Chondrocyte (in vitro differentiated cells): Measurements from ENCODE around the gene PROSER3. TPM values are rescaled to one million over a fixed set of nuclear protein-coding genes. Genes with fewer than 3 reads are reported as not detected.

Source experiments
- DNase-seq: peaks from one replicate; pipeline ENCODE4 v3.0.0; 2021; ENCODE audit warnings: mixed read lengths, low spot score
- H3K27ac Mint-ChIP-seq: one replicate; pipeline ENCODE4 v1.8.0; 2021; ENCODE audit warnings: mild to moderate bottlenecking, moderate library complexity, mixed read lengths; ENCODE audit not compliant: unreplicated experiment
- H3K27me3 Mint-ChIP-seq: 2 replicates; pipeline ENCODE4 v1.8.0; 2021; ENCODE audit warnings: low read depth, mixed read lengths
- H3K36me3 Mint-ChIP-seq: 2 replicates; pipeline ENCODE4 v1.8.0; 2021; ENCODE audit warnings: low read depth, mixed read lengths
- H3K4me1 Mint-ChIP-seq: 2 replicates; pipeline ENCODE4 v1.8.0; 2021; ENCODE audit warnings: low read depth, mild to moderate bottlenecking, mixed read lengths
- H3K4me3 Mint-ChIP-seq: one replicate; pipeline ENCODE4 v1.8.0; 2021; ENCODE audit warnings: mild to moderate bottlenecking, moderate library complexity, mixed read lengths; ENCODE audit not compliant: unreplicated experiment
- H3K9me3 Mint-ChIP-seq: 2 replicates; pipeline ENCODE4 v1.8.0; 2021; ENCODE audit warnings: low read depth, mixed read lengths
- CTCF ChIP-seq: fragments of 200-600 bp; sonication (generic); IDR thresholded peaks from 2 replicates; pipeline ENCODE4 v1.5.0; 2021; ENCODE audit warnings: antibody characterized with exemption, mild to moderate bottlenecking, moderate library complexity
- total RNA-seq: library from RNA; stranded (reverse); gene quantifications from 3 replicates; pipeline ENCODE4 v1.2.1, GENCODE V29; 2021

The PROSER3 gene
- total RNA-seq, 1 donor from 2014 or later, result 17.4 TPM

- no peaks in the 10 kb centered on the region for H3K9me3 Mint-ChIP-seq
- peak overlapping the region; percentile 96 for H3K4me3 Mint-ChIP-seq
- no peaks in the 10 kb centered on the region for H3K27me3 Mint-ChIP-seq
- peaks cover 26% of the 10 kb centered on the region for H3K4me1 Mint-ChIP-seq
- peak overlapping the region; percentile 97 for H3K27ac Mint-ChIP-seq
- H3K36me3 Mint-ChIP-seq, result peaks cover 3% of the 10 kb centered on the region
- TF ChIP-seq CTCF, result peak; percentile 100
- DNase-seq, result peak; percentile 98
Observed at GRCh38 chr19:35716801-35717664, 40.9 kb upstream of the PROSER3 start.

GRCh38 chr19:35717665-35718344, 40.2 kb upstream of the PROSER3 start, which contains the start of gene KMT2B:
Gene KMT2B, plus strand, starts transcription at chr19:35718003. Its CDS starts 16 bp downstream, at chr19:35718019.
- Mint-ChIP-seq H3K27ac (peak within 1 kb of the TSS; percentile 97), H3K4me1 (peaks cover 26% of the 10 kb centered on the region), H3K9me3 (no peaks in the 10 kb centered on the region), H3K4me3 (peak within 1 kb of the TSS; percentile 96), H3K27me3 (no peaks in the 10 kb centered on the region), H3K36me3 (peaks cover 8% of the 10 kb centered on the region)
- no peak for DNase-seq
- no peak for TF ChIP-seq CTCF

DNA sequence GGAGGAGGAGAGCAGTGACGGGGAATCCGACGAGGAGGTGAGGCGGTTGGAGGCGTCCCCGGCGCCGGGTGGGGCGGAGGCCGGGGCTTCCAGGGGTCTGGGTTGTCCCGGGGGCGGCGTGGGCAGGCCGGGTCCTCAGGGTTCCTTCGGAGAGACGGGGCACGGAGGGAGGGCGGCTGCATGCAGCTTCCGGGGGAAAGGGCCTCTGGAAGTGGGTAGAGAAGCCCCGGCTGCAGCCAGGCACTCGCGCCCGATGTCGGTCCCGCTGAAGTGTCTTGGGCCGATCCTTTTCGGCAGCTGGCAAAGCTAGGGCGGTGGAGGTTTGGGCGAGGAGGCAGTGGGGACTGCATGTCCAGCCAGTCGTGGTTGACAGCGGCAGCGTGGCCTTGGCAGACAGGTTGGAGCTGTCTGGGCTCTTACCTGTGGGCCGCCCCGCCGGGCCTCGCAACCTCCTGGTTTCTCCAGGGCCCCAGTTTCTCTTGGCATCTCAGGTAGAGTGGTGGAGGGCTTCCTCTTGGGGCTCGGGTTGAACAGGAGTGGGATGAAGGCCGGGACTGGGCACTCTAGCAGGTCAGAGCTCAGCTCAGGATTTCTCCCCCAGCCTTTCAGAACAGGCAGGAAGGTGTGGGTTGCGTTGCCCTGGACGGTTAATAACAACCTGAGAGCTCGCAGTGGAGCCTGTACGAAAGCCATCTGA, 39.5 kb upstream of the PROSER3 start:
- H3K27ac Mint-ChIP-seq, result peak overlapping the region; percentile 74
- H3K4me3 Mint-ChIP-seq, result peak overlapping the region; percentile 83
- no peaks in the 10 kb centered on the region for H3K9me3 Mint-ChIP-seq
- no peak for TF ChIP-seq CTCF
- peaks cover 13% of the 10 kb centered on the region for H3K36me3 Mint-ChIP-seq
- no peaks in the 10 kb centered on the region for H3K27me3 Mint-ChIP-seq
- H3K4me1 Mint-ChIP-seq, result peaks cover 26% of the 10 kb centered on the region
- peak; percentile 92 for DNase-seq

DNA sequence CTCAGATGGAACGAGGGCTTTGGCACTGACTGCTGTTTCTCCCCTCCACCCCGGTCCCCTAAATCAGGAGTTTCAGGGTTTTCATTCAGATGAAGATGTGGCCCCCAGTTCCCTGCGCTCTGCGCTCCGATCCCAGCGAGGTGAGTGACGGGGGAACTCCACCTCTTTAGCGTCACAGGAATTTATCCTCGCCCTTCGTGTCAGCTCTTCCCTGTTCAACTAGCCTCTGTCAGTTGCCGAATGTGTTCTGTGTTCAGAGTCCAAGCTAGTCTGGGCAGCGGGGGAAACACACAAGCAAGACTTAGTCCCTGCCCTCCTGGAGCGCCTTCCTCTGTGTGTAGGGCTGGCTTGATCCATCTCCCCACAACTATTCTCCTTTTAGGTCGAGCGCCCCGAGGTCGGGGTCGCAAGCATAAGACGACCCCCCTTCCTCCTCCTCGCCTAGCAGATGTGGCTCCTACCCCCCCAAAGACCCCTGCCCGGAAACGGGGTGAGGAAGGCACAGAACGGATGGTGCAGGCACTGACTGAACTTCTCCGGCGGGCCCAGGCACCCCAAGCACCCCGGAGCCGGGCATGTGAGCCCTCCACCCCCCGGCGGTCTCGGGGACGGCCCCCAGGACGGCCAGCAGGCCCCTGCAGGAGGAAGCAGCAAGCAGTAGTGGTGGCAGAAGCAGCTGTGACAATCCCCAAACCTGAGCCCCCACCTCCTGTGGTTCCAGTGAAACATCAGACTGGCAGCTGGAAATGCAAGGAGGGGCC, 38.4 kb upstream of the PROSER3 start:
- DNase-seq, result peak; percentile 87
- peak overlapping the region; percentile 68 for H3K27ac Mint-ChIP-seq
- no peak for TF ChIP-seq CTCF
- H3K4me3 Mint-ChIP-seq, result peak overlapping the region; percentile 83
- no peaks in the 10 kb centered on the region for H3K9me3 Mint-ChIP-seq
- peaks cover 26% of the 10 kb centered on the region for H3K4me1 Mint-ChIP-seq
- H3K36me3 Mint-ChIP-seq, result peaks cover 18% of the 10 kb centered on the region
- no peaks in the 10 kb centered on the region for H3K27me3 Mint-ChIP-seq
